ENCODE measurements around the gene EIF4A2.
A peak's percentile ranks its signal among the peaks of the same experiment; 100 is the strongest.

The EIF4A2 gene

GRCh38 chr3:186824430-186825139 lies 41.2 kb downstream of the EIF4A2 start:
- Mint-ChIP-seq H3K9me3 (no peaks in the 10 kb centered on the region), H3K27ac (peak overlapping the region; percentile 46), H3K4me3 (peak overlapping the region; percentile 65), H3K4me1 (peaks cover 25% of the 10 kb centered on the region), H3K36me3 (no peaks in the 10 kb centered on the region), H3K27me3 (peaks cover 42% of the 10 kb centered on the region)
- no peak for ATAC-seq

DNA sequence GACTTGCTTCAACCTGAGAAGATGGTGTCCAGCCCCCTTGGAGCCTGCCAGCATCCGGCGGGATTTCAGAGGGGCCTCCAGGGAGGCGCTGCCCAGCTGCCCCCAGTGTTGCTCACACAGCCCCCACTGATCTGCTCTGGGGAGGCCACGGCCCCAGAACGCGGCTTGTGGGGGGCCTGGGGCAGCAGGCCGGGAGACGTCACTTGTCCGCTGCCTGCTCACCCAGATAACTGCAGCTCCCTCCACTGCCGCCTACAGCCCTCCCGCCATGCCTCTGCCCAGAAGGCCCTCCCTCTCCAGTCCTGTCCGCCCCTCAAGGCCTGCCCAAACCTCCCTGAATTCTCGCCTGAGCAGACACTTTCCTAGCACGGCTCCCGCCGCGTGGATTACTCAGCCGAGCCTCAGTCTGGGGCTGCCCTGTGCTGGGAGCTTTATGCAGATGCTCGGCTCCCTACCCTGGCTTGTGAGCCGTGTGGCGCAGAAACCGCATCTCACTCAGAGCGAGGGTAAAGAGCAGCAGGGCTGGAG lies 42.0 kb downstream of the EIF4A2 start:
- peaks cover 50% of the 10 kb centered on the region for H3K27me3 Mint-ChIP-seq
- no peaks in the 10 kb centered on the region for H3K36me3 Mint-ChIP-seq
- ATAC-seq = peak; percentile 57
- H3K4me1 Mint-ChIP-seq = peaks cover 25% of the 10 kb centered on the region
- H3K4me3 Mint-ChIP-seq = peak overlapping the region; percentile 65
- peak overlapping the region; percentile 46 for H3K27ac Mint-ChIP-seq
- H3K9me3 Mint-ChIP-seq = no peaks in the 10 kb centered on the region

DNA sequence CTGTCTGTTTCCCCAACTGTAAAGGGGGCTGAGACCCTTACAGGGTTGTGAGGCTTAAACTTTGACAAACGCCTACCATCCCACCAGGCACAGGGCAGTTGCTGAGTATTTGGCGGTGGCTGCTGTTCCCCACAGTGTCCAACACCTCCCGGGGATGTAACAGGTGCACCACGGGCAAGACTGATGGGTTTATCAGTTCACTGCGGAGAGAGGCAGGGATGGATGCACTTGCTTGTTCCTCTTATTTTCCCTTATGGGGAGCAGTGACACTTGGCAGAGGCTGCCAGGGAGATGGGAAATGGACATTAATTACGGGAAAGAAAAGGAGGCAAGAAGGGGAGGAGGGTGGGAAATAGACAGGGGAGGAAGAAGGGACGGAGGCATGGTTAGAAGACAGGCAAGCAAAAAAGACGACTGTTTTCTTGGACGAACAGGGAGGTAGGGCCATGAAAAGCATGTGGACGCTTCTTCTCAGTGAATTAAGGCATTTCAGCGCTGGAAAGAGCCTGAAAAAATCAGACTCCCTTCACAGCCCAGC lies 42.6 kb downstream of the EIF4A2 start:
- Mint-ChIP-seq H3K27ac (peak overlapping the region; percentile 46), H3K27me3 (peaks cover 53% of the 10 kb centered on the region), H3K36me3 (no peaks in the 10 kb centered on the region), H3K4me3 (peak overlapping the region; percentile 65), H3K4me1 (peaks cover 25% of the 10 kb centered on the region), H3K9me3 (no peaks in the 10 kb centered on the region)
- ATAC-seq = peak; percentile 7

- Mint-ChIP-seq H3K9me3 (no peaks in the 10 kb centered on the region), H3K4me3 (peak overlapping the region; percentile 74), H3K27ac (no peak overlapping the region), H3K4me1 (peaks cover 25% of the 10 kb centered on the region), H3K27me3 (peaks cover 54% of the 10 kb centered on the region), H3K36me3 (no peaks in the 10 kb centered on the region)
- ATAC-seq = peak; percentile 21
These were observed 43.1 kb downstream of the EIF4A2 start for GRCh38 chr3:186826410-186826975.

DNA sequence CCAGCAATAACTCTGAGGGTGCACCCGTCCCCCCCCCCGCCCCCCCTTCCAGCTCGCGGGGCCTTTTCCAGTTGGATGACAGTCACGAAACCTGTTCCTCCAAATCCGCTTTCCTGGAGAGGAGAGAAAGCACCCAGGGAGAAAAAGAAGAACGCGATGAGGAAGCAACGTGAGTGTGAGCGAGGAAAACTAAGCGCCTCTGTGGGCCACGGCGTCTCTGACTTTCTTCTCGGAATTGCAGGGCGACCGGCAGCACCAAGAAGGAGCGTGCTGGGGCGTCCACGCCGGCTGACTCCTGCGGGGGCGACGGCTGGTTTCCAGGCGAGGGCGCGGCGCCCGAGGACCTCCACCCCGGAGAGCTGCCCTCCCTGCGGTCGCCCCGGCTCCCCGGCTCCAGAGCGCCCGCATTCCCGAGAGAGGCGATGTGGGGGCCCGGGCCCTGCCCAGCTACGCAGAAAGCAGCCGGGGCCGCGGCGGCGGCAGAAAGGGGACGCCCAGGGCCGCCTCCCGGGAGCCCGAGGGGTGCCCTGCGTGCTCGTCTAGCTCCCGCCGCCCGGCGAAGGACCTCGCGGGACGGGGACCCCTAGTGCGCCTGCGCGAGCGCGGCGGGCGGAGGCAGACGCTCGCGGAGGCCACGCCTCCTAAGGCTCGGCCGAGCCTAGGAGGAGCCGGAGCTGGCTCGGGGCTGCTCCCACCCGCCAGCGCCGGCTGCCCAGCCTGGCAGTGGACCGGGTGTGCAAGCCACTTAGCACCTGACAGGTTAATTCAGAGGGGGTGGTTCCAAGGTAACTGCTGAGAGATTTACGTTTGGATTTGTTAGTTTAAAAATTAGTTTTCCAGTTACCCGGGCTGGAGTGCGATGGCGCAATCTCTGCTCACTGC lies 43.8 kb downstream of the EIF4A2 start:
- H3K4me1 Mint-ChIP-seq = peaks cover 25% of the 10 kb centered on the region
- no peaks in the 10 kb centered on the region for H3K9me3 Mint-ChIP-seq
- peak overlapping the region; percentile 74 for H3K4me3 Mint-ChIP-seq
- peak; percentile 94 for ATAC-seq
- H3K36me3 Mint-ChIP-seq = no peaks in the 10 kb centered on the region
- peaks cover 61% of the 10 kb centered on the region for H3K27me3 Mint-ChIP-seq
- no peak overlapping the region for H3K27ac Mint-ChIP-seq

DNA sequence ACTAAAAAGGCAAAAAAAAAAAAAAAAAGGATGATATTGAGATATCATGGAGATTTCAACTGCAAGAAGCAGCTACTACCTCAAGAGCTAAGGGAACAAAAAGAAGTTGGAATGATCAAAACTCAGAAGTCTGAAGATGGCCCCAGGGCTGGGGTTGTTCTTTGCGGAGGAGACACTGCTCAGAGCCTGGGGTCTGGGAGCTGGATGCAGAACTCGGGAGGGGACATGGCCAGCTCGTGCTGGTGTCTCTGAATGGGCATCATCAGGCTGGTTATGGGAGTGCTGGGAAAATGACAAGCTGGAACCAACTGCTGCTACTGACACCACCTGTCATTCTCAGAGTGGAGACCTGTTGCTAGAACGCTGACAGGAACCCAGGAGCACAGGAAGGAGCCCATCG lies 45.0 kb downstream of the EIF4A2 start:
- Mint-ChIP-seq H3K9me3 (no peaks in the 10 kb centered on the region), H3K27ac (no peak overlapping the region), H3K36me3 (no peaks in the 10 kb centered on the region), H3K27me3 (peaks cover 63% of the 10 kb centered on the region), H3K4me1 (peaks cover 25% of the 10 kb centered on the region), H3K4me3 (no peak overlapping the region)
- ATAC-seq = no peak

DNA sequence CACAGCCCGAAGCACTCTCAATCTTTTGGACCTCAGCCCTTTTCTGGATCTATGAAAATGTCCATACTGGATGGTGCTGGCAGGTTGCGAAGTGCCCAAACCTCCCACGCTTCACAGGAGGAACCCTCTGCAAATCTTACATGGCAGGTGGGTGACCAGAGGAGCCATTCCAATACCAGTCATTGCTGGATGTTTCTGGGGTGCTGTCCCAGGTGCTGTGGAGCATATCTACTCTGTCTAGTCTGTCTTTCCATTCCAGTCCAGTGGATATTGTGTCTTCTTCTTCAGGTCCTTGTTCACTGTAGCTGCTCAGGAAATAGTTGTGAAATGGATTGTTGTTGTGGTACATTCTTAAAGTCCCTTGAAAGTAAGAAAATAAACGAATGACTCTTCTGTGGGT lies 48.4 kb downstream of the EIF4A2 start:
- ATAC-seq = no peak
- Mint-ChIP-seq H3K36me3 (no peaks in the 10 kb centered on the region), H3K4me3 (no peak overlapping the region), H3K27ac (no peak overlapping the region), H3K9me3 (no peaks in the 10 kb centered on the region), H3K27me3 (peaks cover 36% of the 10 kb centered on the region), H3K4me1 (peaks cover under 1% of the 10 kb centered on the region)

DNA sequence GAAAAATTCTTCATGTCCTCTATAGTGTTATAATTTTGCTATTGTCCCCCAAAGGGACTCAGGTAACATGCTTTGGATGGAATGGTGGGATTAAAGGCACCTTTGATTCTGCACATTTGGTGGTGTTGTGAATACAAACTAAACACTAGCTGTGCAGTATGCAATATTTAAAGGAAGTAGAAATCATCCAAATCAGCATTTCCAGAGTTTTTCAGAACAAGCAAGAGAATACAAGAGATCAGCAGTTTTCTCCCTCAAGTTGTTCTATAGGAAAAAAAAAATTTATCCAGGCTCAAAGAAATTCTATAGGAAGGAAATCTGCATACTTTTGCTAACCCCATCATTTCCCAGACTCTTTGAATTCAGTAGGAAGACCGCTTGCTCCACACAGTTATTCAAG lies 48.9 kb downstream of the EIF4A2 start:
- no peaks in the 10 kb centered on the region for H3K4me1 Mint-ChIP-seq
- no peak overlapping the region for H3K27ac Mint-ChIP-seq
- ATAC-seq = no peak
- H3K4me3 Mint-ChIP-seq = no peak overlapping the region
- H3K9me3 Mint-ChIP-seq = no peaks in the 10 kb centered on the region
- H3K36me3 Mint-ChIP-seq = no peaks in the 10 kb centered on the region
- peaks cover 35% of the 10 kb centered on the region for H3K27me3 Mint-ChIP-seq

Data from stimulated activated memory B cell treated with anti-CD40 and anti-IgM and Interleukin-4, amounts not matched to agents 10 μg/mL and 1 μg/mL and 100 μg/mL, for 72 hours (primary cell).